GM18873 (cell line): Measurements from ENCODE around the gene AP2A1.
A peak's percentile ranks its signal among the peaks of the same experiment; 100 is the strongest.
"Not testable (repeated sequence)": the region's sequence is repeated elsewhere in the genome, so short reads cannot be mapped to it uniquely, and the experiment has no call there.

Experiments
- ATAC-seq: cut with Tn5 transposase; IDR thresholded peaks from one replicate; pipeline ENCODE4 v1.9.1; 2021; ENCODE audit warnings: mild to moderate bottlenecking, moderate library complexity, moderate number of reproducible peaks; ENCODE audit not compliant: unreplicated experiment, low FRiP score

Gene AP2A1

DNA sequence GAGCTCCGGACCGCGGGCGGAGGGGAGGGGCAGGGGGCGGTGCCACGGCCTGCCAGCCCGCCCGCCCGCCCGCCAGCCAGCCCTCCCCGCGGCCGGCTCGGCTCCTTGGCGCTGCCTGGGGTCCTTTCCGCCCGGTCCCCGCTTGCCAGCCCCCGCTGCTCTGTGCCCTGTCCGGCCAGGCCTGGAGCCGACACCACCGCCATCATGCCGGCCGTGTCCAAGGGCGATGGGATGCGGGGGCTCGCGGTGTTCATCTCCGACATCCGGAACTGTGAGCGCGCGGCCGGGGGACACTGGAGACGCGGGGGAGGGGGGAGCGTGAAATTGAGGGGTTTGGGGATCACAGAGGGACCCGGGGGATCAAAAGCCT lies at the start of gene AP2A1:
AP2A1 (plus strand) TSS at position 72 of the 370 bp plus-strand sequence; CDS start at position 205, 133 bp downstream.
- peak; percentile 3 for ATAC-seq

DNA sequence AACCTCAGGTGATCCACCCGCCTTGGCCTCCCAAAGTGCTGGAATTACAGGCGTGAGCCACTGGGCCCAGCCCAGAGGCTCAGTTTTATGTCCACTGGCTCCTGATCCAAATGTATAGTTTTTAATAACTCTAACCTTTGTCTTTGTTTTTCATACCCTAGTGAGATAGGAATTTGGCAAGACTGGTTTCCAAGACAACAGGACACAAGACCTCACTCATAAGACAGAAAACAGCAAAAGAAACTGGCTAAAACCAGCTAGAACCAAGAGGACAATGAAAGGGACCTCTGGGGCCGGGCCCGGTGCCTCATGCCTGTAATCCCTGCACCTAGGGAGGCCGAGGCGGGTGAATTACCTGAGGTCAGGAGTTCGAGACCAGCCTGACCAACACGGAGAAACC lies 48.3 kb upstream of the AP2A1 start:
- ATAC-seq: no peak

DNA sequence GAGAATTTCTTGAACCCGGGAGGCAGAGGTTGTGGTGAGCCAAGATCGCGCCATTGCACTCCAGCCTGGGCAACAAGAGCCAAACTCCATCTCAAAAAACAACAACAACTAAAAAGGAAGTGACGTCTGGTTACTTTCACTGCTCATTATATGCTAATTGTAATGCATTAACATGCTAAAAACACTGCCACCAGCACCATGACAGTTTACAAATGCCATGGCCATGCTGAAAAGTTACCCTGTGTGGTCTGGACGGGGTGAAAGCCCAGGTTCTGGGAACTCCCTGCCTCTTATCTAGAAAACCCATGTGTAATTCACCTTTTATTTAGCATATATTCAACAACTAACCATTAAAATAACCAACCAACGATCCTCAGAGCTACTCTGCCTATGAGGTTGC lies 47.8 kb upstream of the AP2A1 start:
- ATAC-seq: no peak

DNA sequence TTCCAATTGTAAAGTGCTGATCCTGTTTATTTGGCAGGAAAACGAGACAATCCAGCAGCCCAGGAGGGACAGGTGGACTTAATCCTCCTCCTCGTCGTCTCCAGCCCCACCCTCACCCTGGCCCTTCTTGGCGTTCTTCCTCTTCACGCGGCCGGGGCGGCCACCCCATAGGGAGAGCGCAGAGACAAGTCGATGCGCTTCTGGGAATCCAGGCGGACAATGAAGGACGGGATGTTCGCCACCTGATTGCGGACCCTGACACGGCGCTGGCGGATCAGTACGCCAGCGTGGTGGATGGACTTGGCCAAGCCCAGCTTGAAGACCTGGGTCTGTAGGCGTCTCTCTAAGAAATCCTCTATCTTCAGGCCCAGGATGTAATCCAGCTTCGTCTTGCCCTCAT lies 47.4 kb upstream of the AP2A1 start:
- not testable (repeated sequence) for ATAC-seq

DNA sequence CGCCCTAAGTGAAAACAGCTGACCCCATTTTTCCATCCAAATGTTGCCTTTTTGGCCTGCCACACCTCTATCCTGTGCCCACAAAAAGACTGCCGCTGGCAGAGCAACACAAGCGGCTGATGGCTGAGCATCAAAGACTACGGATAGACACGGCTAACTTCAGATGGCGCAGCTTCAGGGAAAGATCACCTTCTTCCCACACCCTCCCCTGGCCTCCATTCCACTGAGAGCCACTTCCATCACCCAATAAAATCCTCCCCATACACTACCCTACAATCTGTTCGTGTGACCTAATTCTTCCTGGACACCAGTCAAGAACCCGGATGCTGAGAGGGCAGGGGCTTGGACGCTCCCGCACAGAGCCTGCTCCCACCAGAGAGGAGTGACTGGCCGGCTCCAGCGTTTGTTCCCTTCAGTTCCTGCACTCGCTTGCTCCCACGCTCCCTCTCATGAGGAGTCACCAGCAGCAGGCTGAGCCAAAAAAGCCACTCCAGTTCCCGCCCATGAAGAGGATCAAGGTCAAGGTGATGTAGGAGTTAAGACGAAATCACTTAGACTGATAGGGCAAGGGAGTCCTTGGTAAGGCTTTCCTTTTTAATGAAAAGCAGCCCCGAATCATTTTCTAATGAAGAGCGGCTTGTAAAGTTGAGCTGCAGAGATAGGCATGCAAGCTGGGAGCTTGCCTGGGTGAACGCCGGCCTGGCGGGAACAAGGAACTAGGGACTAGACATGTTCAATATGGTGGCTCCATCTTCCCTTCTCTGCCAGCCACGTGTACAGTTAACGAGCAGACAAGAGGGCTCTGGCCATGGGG lies 39.4 kb upstream of the AP2A1 start:
- ATAC-seq: no peak

DNA sequence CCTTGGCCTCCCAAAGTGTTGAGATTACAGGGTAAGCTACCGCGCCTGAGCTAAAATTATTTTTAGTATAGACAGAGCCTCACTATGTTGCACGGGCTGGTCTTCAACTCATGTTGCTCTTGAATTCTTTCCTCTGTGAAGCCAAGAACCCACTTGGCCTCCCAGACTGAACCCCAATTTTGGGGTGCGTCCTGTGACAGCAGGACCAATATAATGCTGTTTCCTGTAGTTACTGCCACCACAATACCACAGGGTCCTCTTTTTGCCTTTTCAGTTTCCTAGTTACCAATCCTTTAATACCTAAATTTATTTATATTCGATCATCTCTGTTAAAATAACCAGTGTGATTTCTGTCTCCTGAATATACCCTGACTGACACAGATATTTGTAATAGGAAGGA lies 36.6 kb upstream of the AP2A1 start:
- no peak for ATAC-seq

DNA sequence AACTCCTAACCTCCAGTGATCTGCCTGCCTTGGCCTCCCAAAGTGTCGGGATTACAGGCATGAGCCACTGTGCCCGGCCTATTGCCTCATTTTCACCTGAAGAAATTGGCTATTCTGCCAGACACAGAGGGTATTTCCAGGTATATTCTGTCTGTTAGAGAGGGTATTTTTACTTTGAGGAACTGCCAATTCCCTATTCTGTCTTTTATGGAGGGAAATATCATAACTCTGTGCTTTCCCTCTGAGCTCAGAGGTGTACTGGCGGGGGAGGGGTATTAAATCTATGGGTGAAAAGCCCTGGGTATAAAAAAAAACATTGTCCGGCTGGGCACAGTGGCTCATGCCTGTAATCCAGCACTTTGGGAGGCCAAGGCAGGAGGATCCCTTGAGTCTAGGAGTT lies 28.5 kb upstream of the AP2A1 start:
- no peak for ATAC-seq

DNA sequence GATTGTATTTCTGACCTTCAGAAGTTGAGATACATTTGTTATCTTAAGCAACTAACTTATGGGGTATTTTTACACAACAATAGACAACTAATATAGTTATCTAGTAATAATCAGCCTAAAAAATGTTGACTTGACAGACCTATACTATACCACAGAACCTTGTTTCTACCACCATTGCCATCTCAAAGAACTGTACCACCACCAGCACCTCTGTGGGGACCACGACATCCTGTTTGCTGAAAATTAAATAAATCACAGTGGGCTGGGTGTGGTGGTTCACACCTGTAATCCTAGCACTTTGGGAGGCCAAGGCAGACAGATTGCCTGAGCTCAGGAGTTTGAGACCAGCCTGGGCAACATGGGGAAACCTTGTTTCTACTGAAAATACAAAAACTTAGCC lies 27.7 kb upstream of the AP2A1 start:
- no peak for ATAC-seq

DNA sequence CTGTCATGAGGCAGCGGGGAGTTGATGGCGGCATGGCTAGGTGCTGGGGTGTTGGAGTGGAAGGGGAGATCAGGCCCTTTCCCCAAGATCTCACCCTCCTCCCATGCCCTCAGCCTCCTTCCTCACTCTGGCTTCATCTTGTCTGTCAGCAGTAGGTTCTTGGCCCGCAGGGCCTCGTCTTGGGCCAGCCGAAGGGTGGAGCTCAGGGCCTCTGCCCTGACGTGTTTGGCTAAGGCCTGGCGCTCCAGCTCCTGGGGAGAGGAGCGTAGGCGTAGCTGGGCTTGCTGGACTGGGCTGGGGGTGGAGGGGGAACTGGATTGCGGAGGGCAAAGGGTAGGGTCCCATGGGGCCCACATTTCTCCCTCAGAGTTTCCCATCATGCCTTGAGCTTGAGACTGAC lies 26.9 kb upstream of the AP2A1 start:
- no peak for ATAC-seq

DNA sequence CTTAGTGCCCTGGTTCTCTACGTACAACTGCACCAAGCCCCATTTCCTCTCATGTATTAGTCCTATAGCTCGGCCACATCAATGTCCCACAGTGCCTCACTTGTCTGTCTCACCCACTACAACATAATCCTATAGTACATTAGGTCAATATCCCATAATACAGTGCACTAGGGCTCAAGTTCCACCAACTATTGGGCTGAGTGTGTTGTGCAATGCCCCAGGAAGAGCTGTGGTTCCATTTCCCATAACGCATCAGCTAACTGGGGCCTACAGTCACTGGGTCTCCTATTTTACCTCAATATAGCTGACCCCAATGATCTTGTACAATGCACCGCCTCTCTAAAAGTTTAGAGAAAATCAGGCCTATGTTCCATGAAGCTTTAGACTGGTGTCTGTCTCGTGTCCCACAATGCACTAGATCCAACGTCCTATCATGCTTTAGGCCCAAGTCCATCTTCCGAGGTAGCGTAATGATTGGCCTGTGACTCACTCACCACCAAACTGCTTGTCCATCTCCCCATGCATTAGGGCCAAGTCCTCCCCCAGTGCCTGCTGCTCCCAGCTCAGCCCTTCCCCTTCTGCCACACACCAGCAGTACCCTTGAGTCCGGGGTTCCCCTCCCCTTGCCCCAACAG lies 25.5 kb upstream of the AP2A1 start:
- no peak for ATAC-seq

DNA sequence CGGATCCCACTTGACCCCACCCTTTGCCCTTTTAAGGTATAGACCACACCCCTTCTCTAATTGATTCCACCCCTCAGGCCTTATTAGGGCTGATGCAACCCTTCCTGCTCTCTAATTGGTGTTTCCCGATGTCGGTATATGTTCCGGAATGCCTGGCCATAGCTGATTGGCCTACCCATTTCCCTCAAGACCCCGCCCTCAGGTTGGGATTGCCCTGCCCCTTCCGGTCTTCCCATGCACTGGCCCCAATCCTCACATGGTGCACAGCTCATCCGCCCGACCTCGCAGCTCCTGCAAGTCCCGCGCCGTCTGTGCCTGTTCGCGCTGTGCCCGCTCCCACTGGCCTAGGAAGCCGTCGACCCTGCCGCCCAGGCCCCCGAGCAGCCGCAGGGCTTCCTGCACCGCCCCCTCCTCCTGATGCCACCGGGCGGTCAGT lies 21.8 kb upstream of the AP2A1 start:
- no peak for ATAC-seq

DNA sequence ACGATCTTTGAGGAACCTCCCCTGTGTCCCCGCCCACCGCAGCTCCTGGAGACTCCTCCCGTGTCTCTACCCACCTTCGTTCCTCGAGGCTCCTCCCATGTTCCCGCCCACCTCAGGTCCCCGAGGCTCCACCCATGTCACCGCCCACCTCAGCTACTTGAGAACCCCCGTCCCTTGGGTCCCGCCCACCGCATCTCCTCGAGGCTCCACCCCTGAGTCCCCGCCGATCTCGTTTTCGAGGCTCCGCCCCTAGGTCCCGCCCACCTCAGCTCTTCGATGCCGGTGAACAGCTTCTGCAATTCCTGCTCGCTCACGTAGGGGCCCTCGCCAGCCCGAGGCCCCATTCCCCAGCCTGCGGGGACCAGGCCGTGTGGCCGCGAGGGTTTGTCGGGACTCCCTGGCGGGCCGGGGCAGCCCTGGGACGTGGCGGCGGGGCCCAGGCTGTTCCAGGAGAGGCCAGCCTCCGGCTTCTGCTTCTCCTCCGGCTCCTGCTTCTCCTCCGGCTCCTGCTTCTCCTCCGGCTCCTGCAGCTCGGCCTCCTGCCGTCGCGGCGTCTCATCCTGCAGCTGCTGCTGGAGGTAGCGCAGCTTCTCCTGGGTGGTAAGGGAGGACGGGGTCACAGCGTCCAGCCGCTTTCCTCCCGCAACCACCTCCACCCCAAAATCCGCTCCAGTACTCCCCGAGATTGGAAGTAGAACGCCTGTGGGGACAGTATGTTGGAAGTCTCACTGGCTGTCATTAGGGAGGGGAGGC lies 20.4 kb upstream of the AP2A1 start:
- no peak for ATAC-seq

DNA sequence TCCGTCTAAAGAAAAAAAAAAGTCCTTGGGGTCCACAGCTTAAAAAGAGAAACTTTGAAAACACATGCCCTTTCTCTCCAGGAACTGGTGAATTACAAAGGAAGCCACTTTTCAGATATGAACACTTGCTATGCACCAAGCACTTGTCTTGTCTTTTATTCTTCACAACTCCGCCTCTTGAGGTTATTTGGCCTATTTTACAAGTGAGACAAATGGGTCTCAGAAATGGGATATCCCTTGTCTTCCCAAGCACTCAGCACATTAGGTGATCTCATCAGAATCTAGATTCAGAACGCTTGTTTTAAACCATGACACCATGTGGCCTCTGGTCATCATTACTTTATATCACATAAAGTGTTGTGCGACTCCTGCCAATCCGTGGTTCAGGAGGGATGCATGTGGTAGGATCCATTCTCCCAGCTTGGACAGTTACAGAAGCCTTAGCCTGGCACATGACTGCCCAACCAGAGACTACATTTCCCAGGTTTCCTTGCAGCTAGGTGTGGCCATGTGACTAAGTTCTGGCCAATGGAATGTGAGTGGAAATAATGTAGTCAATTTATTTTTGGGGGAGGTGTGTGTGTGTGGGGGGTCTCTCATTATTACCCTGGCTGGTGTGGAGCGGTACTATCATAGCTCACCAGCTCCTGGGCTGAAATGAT lies 17.6 kb upstream of the AP2A1 start:
- ATAC-seq: no peak

DNA sequence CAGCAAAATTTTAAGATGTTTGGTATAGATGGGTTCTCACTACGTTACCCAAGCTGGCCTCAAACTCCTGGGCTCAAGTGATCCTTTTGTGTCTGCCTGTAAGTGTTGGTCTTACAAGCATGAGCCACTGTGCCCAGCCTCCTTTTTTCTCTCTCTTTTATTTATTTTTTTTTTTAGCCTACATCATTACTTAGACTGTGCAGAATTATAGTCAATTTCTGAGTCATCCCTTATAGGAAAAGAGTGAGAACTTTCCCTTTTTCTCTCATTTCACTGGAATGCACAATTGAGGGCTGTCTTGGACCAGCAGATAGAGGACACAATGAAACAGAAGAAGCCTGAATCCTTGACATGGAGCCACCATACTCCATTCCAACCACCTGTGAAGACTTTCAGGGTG lies 17.0 kb upstream of the AP2A1 start:
- no peak for ATAC-seq

DNA sequence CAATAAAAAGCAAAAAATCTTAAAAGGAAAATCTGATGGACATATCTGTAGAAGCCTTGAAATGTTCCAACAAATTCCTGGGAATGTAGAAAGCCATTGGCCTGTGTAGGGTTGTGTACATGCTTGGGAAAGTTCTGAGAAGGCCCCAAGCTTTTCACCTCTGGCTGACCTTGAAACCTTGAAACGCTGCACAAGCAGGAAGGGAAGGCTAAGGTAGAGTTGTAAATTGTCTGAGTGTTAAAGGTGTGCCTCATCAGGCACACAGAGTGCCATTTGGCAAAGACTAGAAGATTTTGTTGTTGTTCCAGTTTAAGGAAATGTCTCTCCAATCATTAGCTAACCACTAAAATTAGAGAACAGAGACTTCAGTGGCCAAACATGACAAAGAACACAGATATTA lies 14.1 kb upstream of the AP2A1 start:
- ATAC-seq: no peak

DNA sequence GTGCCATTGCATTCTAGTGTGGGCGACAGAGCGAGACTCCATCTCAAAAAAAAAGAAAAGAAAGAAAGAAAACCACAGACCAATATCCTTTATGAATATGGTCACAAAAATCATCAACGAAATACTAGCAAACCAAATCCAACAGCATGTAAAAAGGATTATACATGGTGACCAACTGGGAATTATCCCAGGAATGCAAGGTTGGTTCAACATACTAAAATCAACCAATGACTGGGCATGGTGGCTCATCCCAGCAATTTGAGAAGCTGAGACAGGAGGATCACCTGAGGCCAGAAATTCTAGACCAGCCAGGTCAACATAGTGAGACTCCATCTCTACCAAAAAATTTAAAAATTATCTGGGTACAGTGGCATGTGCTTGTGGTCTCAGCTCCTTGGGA lies 10.8 kb upstream of the AP2A1 start:
- no peak for ATAC-seq

DNA sequence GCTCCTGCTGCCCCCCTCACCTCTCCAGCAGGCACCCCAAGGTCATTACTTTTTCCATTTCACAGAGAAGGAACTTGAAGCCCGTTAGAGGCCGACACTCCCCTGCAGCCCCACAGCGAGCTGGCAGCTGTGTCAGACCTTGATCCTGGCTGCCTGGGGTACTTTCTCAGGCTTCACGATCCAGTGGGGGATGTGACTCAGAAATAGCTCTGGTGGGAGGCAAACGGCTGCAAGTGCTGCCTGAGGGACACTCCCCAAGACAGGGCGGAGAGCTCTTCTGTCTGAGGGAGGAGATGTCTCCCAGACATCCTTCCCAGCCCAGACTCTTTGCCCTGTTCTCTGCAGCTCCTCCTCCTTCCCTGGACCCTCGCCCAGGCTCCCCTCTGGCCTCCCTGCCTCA lies 8.5 kb upstream of the AP2A1 start:
- ATAC-seq: no peak

DNA sequence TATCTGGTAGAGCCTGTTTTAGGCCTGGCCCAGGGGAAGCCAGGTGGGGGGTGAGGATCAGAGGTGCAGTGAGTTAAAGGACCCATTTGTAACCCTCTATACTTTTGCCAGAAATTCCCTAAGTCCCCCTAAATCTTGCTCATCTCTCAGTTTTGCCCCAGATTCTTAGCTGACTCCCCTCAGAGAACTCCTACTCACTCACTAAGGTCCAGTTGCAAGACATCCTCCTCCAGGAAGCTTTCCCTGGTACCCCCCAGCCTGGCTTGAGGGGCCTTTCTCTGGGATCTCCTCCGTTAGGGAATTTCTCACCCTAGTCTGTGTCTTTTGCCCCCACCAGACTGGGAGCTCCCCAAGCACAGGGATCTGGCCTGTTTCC lies 5.6 kb upstream of the AP2A1 start:
- no peak for ATAC-seq

DNA sequence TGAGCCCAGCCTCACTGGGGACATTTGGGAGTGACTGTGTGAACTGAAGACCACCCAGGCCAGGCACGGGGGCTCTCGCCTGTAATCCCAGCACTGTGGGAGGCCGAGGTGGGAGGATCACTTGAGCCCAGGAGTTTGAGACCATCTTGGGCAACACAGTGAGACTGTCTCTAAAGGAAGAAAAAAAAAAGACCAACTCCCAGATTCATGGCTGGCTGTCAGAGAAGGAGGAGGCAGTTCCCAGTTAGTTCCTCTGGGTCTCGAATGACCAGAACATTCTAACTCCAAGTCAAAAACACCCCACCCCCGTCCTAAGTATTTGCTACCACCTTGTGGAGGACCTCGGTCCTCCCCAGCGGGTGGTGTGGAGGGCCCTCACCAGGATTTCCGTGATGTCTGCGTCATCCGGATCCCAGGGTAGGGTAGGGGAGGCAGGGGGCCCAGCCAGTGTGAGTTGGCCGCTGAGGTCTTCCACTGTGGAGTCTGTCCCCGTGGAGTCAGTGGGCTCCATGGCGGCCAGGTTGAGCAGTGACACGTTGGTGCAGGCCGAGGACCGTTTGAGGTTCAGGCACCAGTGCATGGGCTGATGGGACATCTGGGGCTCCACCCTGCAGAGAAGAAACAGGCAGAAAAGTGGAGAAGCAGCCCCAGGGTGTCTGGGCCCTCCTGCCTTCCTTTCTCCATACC lies 5.0 kb upstream of the AP2A1 start:
- ATAC-seq: no peak

DNA sequence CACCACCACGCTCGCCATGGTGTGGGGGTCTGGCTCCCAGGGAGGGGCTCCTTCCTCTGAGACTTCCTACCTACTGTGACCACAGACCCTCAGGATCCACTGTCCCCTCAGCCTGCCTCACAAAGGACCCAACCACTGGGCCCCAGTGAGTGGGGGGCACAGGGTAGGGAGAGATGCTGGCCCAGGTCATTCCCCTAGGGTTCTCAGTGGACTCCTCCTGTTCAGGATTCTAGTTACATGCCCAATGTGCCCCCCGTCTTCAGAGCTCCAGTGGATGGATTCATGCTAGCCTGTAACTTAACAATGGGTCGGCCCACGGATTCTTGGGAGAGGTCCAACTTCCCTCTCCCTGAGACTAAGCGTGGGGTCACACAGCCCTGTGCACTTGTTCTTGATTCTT lies 3.6 kb upstream of the AP2A1 start, which contains the start of gene TSKS:
TSKS (minus strand) TSS at position 77 of the 400 bp plus-strand sequence; CDS start at position 18, 59 bp downstream.
- ATAC-seq: no peak
